Liver (tissue), 9 donors: ENCODE results near the gene IQCE. TPM values are rescaled to one million over a fixed set of nuclear protein-coding genes. Genes with fewer than 3 reads are reported as not detected.

ENCODE experiments used
- DNase-seq: peaks from one replicate; pipeline ENCODE4 v3.0.0-alpha.2; 2017; ENCODE audit warnings: low spot score
- H3K27ac ChIP-seq, 2 donors: one replicate each; pipeline ENCODE4 v1.7.0; 2013; ENCODE audit warnings: inconsistent platforms in 2 of 2, low read length in 2 of 2, control low read depth in 1 of 2, low read depth in 1 of 2, mild to moderate bottlenecking in 1 of 2
- H3K27me3 ChIP-seq, 4 donors: one replicate each; pipeline versions ENCODE4 v1.6.1 to v1.7.0; 2013; ENCODE audit warnings: low read length in 3 of 4, inconsistent platforms in 1 of 4, mild to moderate bottlenecking in 1 of 4, moderate library complexity in 1 of 4; ENCODE audit not compliant: control insufficient read depth in 4 of 4, insufficient read depth in 4 of 4
- H3K36me3 ChIP-seq, 4 donors: one replicate each; pipeline versions ENCODE4 v1.6.1 to v1.7.0; 2013; ENCODE audit warnings: low read length in 3 of 4, mild to moderate bottlenecking in 3 of 4, low read depth in 1 of 4, moderate library complexity in 1 of 4; ENCODE audit not compliant: control insufficient read depth in 4 of 4, insufficient read depth in 3 of 4
- H3K4me1 ChIP-seq, 4 donors: one replicate each; pipeline versions ENCODE4 v1.6.1 to v1.7.0; 2013; ENCODE audit warnings: low read length in 3 of 4, mild to moderate bottlenecking in 3 of 4, moderate library complexity in 1 of 4; ENCODE audit not compliant: control insufficient read depth in 4 of 4, insufficient read depth in 4 of 4
- H3K4me3 ChIP-seq, 3 donors: one replicate each; pipeline versions ENCODE4 v1.6.1 to v1.7.0; 2013; ENCODE audit warnings: low read length in 3 of 3, control low read depth in 1 of 3, low read depth in 1 of 3, mild to moderate bottlenecking in 1 of 3
- H3K9ac ChIP-seq, 2 donors: one replicate each; pipeline ENCODE4 v1.7.0; 2013; ENCODE audit warnings: low read length in 2 of 2, mild to moderate bottlenecking in 2 of 2, moderate library complexity in 2 of 2, control low read depth in 1 of 2, low read depth in 1 of 2
- H3K9me3 ChIP-seq, 4 donors: one replicate each; pipeline versions ENCODE4 v1.6.1 to v1.7.0; 2013; ENCODE audit warnings: low read length in 3 of 4; ENCODE audit not compliant: control insufficient read depth in 4 of 4
- EGR1 ChIP-seq, 2 donors: IDR thresholded peaks; 2 replicates each; pipeline ENCODE4 v1.6.1; 2016 to 2018; ENCODE audit warnings: antibody characterized with exemption in 2 of 2, low read depth in 2 of 2
- FOXA1 ChIP-seq: IDR thresholded peaks from 2 replicates; pipeline ENCODE4 v1.6.1; 2016; ENCODE audit warnings: antibody characterized with exemption
- FOXA2 ChIP-seq: IDR thresholded peaks from 2 replicates; pipeline ENCODE4 v1.6.1; 2016; ENCODE audit warnings: antibody characterized with exemption
- GABPA ChIP-seq, 2 donors: IDR thresholded peaks in 1 of 2; conservative IDR thresholded peaks in 1 of 2; 2 replicates each; pipeline ENCODE4 v1.6.1; 2016; ENCODE audit warnings: antibody characterized with exemption in 2 of 2, mild to moderate bottlenecking in 1 of 2, moderate library complexity in 1 of 2
- HNF4A ChIP-seq, 2 donors: conservative IDR thresholded peaks; 2 replicates each; pipeline ENCODE4 v1.6.1; 2016; ENCODE audit warnings: antibody characterized with exemption in 2 of 2, mild to moderate bottlenecking in 2 of 2
- HNF4G ChIP-seq: IDR thresholded peaks from 2 replicates; pipeline ENCODE4 v1.6.1; 2016; ENCODE audit warnings: antibody characterized with exemption
- JUND ChIP-seq, 2 donors: IDR thresholded peaks; 2 replicates each; pipeline ENCODE4 v1.6.1; 2016; ENCODE audit warnings: antibody characterized with exemption in 2 of 2
- NR2F2 ChIP-seq: IDR thresholded peaks from 2 replicates; pipeline ENCODE4 v1.6.1; 2016; ENCODE audit warnings: antibody characterized with exemption
- RAD21 ChIP-seq, 2 donors: IDR thresholded peaks; 2 replicates each; pipeline ENCODE4 v1.6.1; 2016; ENCODE audit warnings: antibody characterized with exemption in 2 of 2, mild to moderate bottlenecking in 2 of 2
- RXRA ChIP-seq, 2 donors: IDR thresholded peaks; 2 replicates each; pipeline ENCODE4 v1.6.1; 2017 to 2018; ENCODE audit warnings: antibody characterized with exemption in 2 of 2, mild to moderate bottlenecking in 1 of 2
- SP1 ChIP-seq: IDR thresholded peaks from 2 replicates; pipeline ENCODE4 v1.6.1; 2018; ENCODE audit warnings: antibody characterized with exemption, mild to moderate bottlenecking
- TAF1 ChIP-seq: conservative IDR thresholded peaks from 2 replicates; pipeline ENCODE4 v1.6.1; 2016; ENCODE audit warnings: antibody characterized with exemption, mild to moderate bottlenecking
- WGBS: extraction: QIAGEN DNeasy Blood & Tissue Kit; methylation state at CpG from one replicate; pipeline ENCODE4 v1.1.7; 2013; 5-methylcytosine and 5-hydroxymethylcytosine counted together
- polyA plus RNA-seq, 2 donors: library from polyadenylated mRNA; stranded (reverse) in 1 of 2; unstranded in 1 of 2; fragments of 200-250 nt in 1 of 2; fragments of >200 nt in 1 of 2; fragmentation: Nextera tagmentation in 1 of 2; extraction: Ambion mirVana in 1 of 2; gene quantifications; one replicate each; pipeline versions ENCODE4 v1.2.1 to v1.2.3, GENCODE V29; 2013 to 2015
- total RNA-seq, 2 donors: library from RNA; depleted of rRNA; stranded (reverse); fragments of >200 nt; gene quantifications; one replicate each; pipeline ENCODE4 v1.2.3, GENCODE V29; 2014
- TF ChIP-seq, protein P1 (sequence below): IDR thresholded peaks from 2 replicates; pipeline ENCODE4 v1.6.1; 2016; ENCODE audit warnings: antibody characterized with exemption
- TF ChIP-seq, protein P2 (sequence below): fragments of 150-350 bp; IDR thresholded peaks from 2 replicates; pipeline ENCODE4 v1.5.1; 2017; ENCODE audit warnings: improper control_type of control experiment, low read depth, low read length; ENCODE audit not compliant: missing input control
- TF ChIP-seq, protein P3 (sequence below): IDR thresholded peaks from 2 replicates; pipeline ENCODE4 v1.6.1; 2016; ENCODE audit warnings: antibody characterized with exemption
- TF ChIP-seq, protein P4 (sequence below): IDR thresholded peaks from 2 replicates; pipeline ENCODE4 v1.6.1; 2016; ENCODE audit warnings: antibody characterized with exemption, mild to moderate bottlenecking
- donor health status: healthy.
- donor health status: healthy.
- donor health status: healthy.
- donor health status: healthy.
- donor health status: healthy.

IQCE gene
- total and polyA plus RNA-seq, 4 donors = 2.1 to 5.9 (median 3.6) TPM

DNA sequence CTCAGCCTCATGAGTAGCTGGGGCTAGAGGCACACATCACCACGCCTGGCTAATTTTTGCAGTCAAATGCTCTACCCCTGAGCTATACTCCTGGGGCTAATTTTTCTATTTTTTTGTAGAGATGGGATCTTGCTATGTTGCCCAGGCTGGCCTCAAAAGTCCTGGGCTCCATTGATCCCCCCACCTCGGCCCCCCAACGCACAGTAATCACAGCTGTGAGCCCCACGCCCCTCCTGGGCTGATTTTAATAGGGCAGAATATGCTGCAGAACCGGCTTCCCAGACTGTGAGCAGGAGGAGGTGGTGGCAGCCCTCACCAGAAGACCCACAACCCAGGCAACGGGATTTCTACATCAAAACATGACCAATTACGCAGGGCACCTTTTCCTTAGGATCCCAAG, 18.6 kb upstream of the IQCE start (continued):
- no peak for TF ChIP-seq EGR1 (IDR thresholded peaks at IDR 0.05; ENCODE audit: low read depth in 2 of 2)

DNA sequence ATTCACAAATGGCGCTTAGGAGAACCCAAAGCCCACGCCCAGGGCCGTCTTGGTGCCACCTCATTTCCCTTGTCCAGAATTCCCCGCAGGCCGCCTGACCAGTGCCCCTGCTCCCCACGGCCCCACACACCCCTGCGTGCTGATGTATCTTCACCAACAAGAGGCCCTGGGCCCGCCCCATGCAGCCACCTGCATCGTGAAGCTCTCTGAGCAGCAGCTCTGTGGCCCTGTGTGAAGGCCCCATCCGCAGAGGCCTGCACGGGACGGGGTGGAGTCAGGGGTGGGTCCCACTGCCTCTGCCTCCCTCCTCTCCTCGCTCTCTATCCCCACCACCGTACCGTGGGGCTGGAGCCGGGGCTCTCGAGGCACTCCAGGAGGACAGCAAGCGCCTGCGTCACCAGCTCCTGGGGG, 18.1 kb upstream of the IQCE start:
- H3K9ac ChIP-seq = no peak overlapping the region
- 95% methylated on average over 19 of the region's 19 CpGs for WGBS
- H3K27ac ChIP-seq = no peak overlapping the region
- H3K4me1 ChIP-seq = no peaks in the 10 kb centered on the region
- no peak for DNase-seq
- no peaks in the 10 kb centered on the region for H3K9me3 ChIP-seq
- no peak overlapping the region for H3K4me3 ChIP-seq
- no peaks in the 10 kb centered on the region for H3K27me3 ChIP-seq
- TF ChIP-seq, protein P1, sequence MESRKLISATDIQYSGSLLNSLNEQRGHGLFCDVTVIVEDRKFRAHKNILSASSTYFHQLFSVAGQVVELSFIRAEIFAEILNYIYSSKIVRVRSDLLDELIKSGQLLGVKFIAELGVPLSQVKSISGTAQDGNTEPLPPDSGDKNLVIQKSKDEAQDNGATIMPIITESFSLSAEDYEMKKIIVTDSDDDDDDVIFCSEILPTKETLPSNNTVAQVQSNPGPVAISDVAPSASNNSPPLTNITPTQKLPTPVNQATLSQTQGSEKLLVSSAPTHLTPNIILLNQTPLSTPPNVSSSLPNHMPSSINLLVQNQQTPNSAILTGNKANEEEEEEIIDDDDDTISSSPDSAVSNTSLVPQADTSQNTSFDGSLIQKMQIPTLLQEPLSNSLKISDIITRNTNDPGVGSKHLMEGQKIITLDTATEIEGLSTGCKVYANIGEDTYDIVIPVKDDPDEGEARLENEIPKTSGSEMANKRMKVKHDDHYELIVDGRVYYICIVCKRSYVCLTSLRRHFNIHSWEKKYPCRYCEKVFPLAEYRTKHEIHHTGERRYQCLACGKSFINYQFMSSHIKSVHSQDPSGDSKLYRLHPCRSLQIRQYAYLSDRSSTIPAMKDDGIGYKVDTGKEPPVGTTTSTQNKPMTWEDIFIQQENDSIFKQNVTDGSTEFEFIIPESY = no peak
- TF ChIP-seq, protein P2, sequence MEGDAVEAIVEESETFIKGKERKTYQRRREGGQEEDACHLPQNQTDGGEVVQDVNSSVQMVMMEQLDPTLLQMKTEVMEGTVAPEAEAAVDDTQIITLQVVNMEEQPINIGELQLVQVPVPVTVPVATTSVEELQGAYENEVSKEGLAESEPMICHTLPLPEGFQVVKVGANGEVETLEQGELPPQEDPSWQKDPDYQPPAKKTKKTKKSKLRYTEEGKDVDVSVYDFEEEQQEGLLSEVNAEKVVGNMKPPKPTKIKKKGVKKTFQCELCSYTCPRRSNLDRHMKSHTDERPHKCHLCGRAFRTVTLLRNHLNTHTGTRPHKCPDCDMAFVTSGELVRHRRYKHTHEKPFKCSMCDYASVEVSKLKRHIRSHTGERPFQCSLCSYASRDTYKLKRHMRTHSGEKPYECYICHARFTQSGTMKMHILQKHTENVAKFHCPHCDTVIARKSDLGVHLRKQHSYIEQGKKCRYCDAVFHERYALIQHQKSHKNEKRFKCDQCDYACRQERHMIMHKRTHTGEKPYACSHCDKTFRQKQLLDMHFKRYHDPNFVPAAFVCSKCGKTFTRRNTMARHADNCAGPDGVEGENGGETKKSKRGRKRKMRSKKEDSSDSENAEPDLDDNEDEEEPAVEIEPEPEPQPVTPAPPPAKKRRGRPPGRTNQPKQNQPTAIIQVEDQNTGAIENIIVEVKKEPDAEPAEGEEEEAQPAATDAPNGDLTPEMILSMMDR = no peak
- no peak for TF ChIP-seq FOXA2
- no peak for TF ChIP-seq SP1
- TF ChIP-seq TAF1 = no peak
- no peak for TF ChIP-seq HNF4G
- TF ChIP-seq, protein P3, sequence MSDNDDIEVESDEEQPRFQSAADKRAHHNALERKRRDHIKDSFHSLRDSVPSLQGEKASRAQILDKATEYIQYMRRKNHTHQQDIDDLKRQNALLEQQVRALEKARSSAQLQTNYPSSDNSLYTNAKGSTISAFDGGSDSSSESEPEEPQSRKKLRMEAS = no peak
- no peak for TF ChIP-seq JUND (IDR thresholded peaks at IDR 0.05)
- TF ChIP-seq GABPA (IDR thresholded peaks at IDR 0.05 in 1 of 2, conservative IDR thresholded peaks at IDR 0.05 in 1 of 2) = no peak
- TF ChIP-seq NR2F2 = no peak
- no peak for TF ChIP-seq EGR1 (IDR thresholded peaks at IDR 0.05; ENCODE audit: low read depth in 2 of 2)
- TF ChIP-seq RXRA (IDR thresholded peaks at IDR 0.05) = no peak
- no peak for TF ChIP-seq RAD21 (IDR thresholded peaks at IDR 0.05)
- no peak for TF ChIP-seq HNF4A (conservative IDR thresholded peaks at IDR 0.05)
- H3K36me3 ChIP-seq = peaks cover 10 to 57% (median 25%) of the 10 kb centered on the region in 4 donors

DNA sequence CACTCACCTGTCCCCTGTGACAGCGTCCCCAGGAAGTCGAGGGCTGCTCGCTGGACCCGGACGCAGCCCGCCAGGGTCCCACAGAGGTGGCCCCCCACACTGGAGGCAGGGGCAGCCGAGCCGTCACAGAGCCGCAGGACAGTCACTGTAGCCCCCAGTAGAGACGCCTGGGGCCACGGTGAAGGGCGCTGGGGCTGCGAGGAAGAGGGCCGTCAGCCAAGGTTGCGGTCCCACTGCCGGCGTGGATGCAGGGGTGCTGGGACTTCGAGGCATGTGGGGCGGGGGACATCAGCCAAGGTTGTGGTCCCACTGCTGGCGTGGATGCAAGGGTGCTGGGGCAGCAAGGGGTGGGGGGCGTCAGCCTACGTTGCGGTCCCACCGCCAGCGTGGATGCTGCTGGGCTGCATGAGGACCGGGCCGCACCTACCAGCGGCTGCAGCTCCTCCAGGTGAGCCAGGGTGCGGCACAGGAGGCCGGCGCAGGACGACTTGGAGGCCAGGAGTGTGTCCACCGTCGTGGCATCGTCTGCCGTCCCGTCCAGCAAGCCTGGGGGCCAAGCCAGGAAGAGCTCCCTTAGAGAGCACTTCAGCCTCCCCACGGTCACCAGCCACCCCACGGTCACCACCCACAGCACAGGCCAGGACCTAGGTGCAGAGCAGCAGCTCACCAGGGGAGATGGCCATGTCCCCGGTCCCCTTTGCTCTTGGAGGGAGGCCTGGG, 17.3 kb upstream of the IQCE start:
- WGBS = 96% methylated on average over 40 of the region's 40 CpGs
- no peak for TF ChIP-seq FOXA2
- TF ChIP-seq JUND (IDR thresholded peaks at IDR 0.05) = no peak
- TF ChIP-seq SP1 = no peak
- TF ChIP-seq, protein P4, sequence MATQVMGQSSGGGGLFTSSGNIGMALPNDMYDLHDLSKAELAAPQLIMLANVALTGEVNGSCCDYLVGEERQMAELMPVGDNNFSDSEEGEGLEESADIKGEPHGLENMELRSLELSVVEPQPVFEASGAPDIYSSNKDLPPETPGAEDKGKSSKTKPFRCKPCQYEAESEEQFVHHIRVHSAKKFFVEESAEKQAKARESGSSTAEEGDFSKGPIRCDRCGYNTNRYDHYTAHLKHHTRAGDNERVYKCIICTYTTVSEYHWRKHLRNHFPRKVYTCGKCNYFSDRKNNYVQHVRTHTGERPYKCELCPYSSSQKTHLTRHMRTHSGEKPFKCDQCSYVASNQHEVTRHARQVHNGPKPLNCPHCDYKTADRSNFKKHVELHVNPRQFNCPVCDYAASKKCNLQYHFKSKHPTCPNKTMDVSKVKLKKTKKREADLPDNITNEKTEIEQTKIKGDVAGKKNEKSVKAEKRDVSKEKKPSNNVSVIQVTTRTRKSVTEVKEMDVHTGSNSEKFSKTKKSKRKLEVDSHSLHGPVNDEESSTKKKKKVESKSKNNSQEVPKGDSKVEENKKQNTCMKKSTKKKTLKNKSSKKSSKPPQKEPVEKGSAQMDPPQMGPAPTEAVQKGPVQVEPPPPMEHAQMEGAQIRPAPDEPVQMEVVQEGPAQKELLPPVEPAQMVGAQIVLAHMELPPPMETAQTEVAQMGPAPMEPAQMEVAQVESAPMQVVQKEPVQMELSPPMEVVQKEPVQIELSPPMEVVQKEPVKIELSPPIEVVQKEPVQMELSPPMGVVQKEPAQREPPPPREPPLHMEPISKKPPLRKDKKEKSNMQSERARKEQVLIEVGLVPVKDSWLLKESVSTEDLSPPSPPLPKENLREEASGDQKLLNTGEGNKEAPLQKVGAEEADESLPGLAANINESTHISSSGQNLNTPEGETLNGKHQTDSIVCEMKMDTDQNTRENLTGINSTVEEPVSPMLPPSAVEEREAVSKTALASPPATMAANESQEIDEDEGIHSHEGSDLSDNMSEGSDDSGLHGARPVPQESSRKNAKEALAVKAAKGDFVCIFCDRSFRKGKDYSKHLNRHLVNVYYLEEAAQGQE = no peak
- no peak for TF ChIP-seq HNF4A (conservative IDR thresholded peaks at IDR 0.05)
- TF ChIP-seq, protein P3 = no peak
- no peak for TF ChIP-seq TAF1
- no peak for TF ChIP-seq RXRA (IDR thresholded peaks at IDR 0.05)
- no peak for TF ChIP-seq FOXA1
- Histone ChIP-seq H3K9me3 (no peaks in the 10 kb centered on the region), H3K27ac (no peak overlapping the region), H3K4me1 (no peaks in the 10 kb centered on the region), H3K9ac (no peak overlapping the region), H3K4me3 (no peak overlapping the region), H3K27me3 (no peaks in the 10 kb centered on the region), H3K36me3 (peaks cover 14 to 63% (median 26%) of the 10 kb centered on the region in 4 donors)
- DNase-seq = no peak
